K562 (cell line): Measurements from ENCODE around the gene CD69. TPM values are rescaled to one million over a fixed set of nuclear protein-coding genes. Genes with fewer than 3 reads are reported as not detected.

Experiments
- ATAC-seq: fragments of 200-7000 bp; cut with Tn5 transposase; 3 replicates; pipeline ENCODE4 v1.9.1; 2020; ENCODE audit warnings: moderate library complexity
- BruUV-seq: library from RNA; stranded (reverse); fragments of 400-500 nt; replicated peaks from 2 replicates; lab custom pipeline; 2021; lab: Mats Ljungman, UMichigan
- CTCF ChIA-PET: fragments of 300-600 bp; formaldehyde crosslinking; extraction: SDS; loops from one replicate; lab custom pipeline; 2021; ENCODE audit warnings: low intra/inter-chr PET ratio; lab: Yijun Ruan, JAX
- POLR2A ChIA-PET: fragments of 300-600, 350-650 bp; sonication (Branson Sonifier 250); formaldehyde crosslinking; extraction: SDS; loops from one replicate; lab custom pipeline; 2021; ENCODE audit warnings: antibody characterized with exemption, inconsistent platforms; lab: Yijun Ruan, JAX
- DNase-seq, 4 experiments: peaks; one replicate each; pipeline versions ENCODE4 v3.0.0 to v3.0.0-alpha.2; 2011 to 2018; ENCODE audit warnings: low spot score in 3 of 4, mixed read lengths in 3 of 4; ENCODE audit errors: extremely low read depth in 1 of 4
- FAIRE-seq: peaks from 2 replicates; lab custom pipeline; 2011; peaks lifted over from hg19 to GRCh38; lab: Jason Lieb, UNC
- H2AFZ ChIP-seq: 2 replicates; pipeline ENCODE4 v1.6.0; 2011; ENCODE audit warnings: low read depth, low read length, control low read depth, inconsistent platforms
- H3K27ac ChIP-seq: fragments of 200-600 bp; 3 replicates; pipeline ENCODE4 v1.8.0; 2011; ENCODE audit warnings: low read depth, mild to moderate bottlenecking, control low read depth, inconsistent platforms, low read length, moderate library complexity, mixed read lengths; ENCODE audit errors: extremely low read depth
- H3K27me3 ChIP-seq, 2 experiments: fragments of 300-600 bp in 1 of 2; 2 replicates in 1 of 2; 3 replicates in 1 of 2; pipeline versions ENCODE4 v1.6.0 to v1.8.0; 2011; ENCODE audit warnings: inconsistent platforms in 2 of 2, low read length in 2 of 2, mild to moderate bottlenecking in 1 of 2, mixed read lengths in 1 of 2, moderate library complexity in 1 of 2; ENCODE audit not compliant: control insufficient read depth in 2 of 2, insufficient read depth in 2 of 2
- H3K36me3 ChIP-seq: fragments of 300-600 bp; 3 replicates; pipeline ENCODE4 v1.8.0; 2011; ENCODE audit warnings: mild to moderate bottlenecking, low read length, inconsistent platforms; ENCODE audit not compliant: control insufficient read depth, insufficient read depth
- H3K4me1 ChIP-seq, 2 experiments: fragments of 200-600 bp in 1 of 2; replicated peaks in 1 of 2; 2 replicates in 1 of 2; 3 replicates in 1 of 2; pipeline versions ENCODE4 v1.5.1 to v1.8.0; 2011; ENCODE audit warnings: inconsistent platforms in 2 of 2, low read length in 2 of 2, mild to moderate bottlenecking in 1 of 2, mixed read lengths in 1 of 2, moderate library complexity in 1 of 2; ENCODE audit not compliant: control insufficient read depth in 2 of 2, insufficient read depth in 2 of 2
- H3K4me2 ChIP-seq: 2 replicates; pipeline ENCODE4 v1.6.1; 2011; ENCODE audit warnings: low read length, control low read depth, inconsistent platforms, mixed read lengths; ENCODE audit not compliant: insufficient read depth
- H3K4me3 ChIP-seq: fragments of 200-600 bp; sonication (generic), shearing (Covaris generic); 2 replicates; pipeline ENCODE4 v1.5.1; 2016; ENCODE audit warnings: control low read depth, inconsistent platforms
- H3K79me2 ChIP-seq: fragments of 200-600 bp; 3 replicates; pipeline ENCODE4 v1.8.0; 2011; ENCODE audit warnings: low read length, inconsistent platforms; ENCODE audit not compliant: control insufficient read depth, insufficient read depth
- H3K9ac ChIP-seq, 2 experiments: 2 replicates each; pipeline versions ENCODE4 v1.6.0 to v1.6.1; 2011; ENCODE audit warnings: low read depth in 2 of 2, low read length in 2 of 2, control low read depth in 1 of 2, inconsistent platforms in 1 of 2, mild to moderate bottlenecking in 1 of 2, mixed read lengths in 1 of 2; ENCODE audit not compliant: insufficient read depth in 1 of 2
- H3K9me1 ChIP-seq: one replicate; pipeline ENCODE4 v1.6.0; 2011; ENCODE audit warnings: inconsistent platforms, mild to moderate bottlenecking, low read length, moderate library complexity; ENCODE audit not compliant: control insufficient read depth, insufficient read depth
- H3K9me3 ChIP-seq: replicated peaks from 2 replicates; pipeline ENCODE4 v1.5.1; 2011; ENCODE audit warnings: low read depth, low read length, inconsistent platforms; ENCODE audit not compliant: control insufficient read depth, insufficient read depth
- H4K20me1 ChIP-seq: replicated peaks from 2 replicates; pipeline ENCODE4 v1.6.1; 2011; ENCODE audit warnings: low read length, inconsistent platforms, mixed read lengths; ENCODE audit not compliant: control insufficient read depth, insufficient read depth
- GTF2E2 ChIP-seq: fragments of 200-800 bp; sonication (Bioruptor generic); IDR thresholded peaks from 2 replicates; pipeline ENCODE4 v1.6.1; 2016; ENCODE audit warnings: missing genetic modification characterization, missing compliant biosample characterization
- MLX ChIP-seq, 2 experiments: fragments of 450-650 bp in 1 of 2; sonication (generic) in 1 of 2; formaldehyde crosslinking; conservative IDR thresholded peaks; 2 replicates each; pipeline versions ENCODE4 v1.4.0 to v1.8.1; 2020 to 2022; ENCODE audit warnings: mild to moderate bottlenecking in 1 of 2, missing genetic modification reagents in 1 of 2
- ZNF175 ChIP-seq: fragments of 200-800 bp; sonication (Bioruptor generic); IDR thresholded peaks from 2 replicates; pipeline ENCODE4 v1.6.1; 2016; ENCODE audit warnings: low read depth, mild to moderate bottlenecking, missing genetic modification characterization, missing compliant biosample characterization
- ZNF224 ChIP-seq: sonication (generic); formaldehyde crosslinking; IDR thresholded peaks from 2 replicates; pipeline ENCODE4 v1.8.0; 2022; ENCODE audit warnings: mild to moderate bottlenecking, missing genetic modification reagents
- WGBS: fragments of 100-300 bp; shearing (Covaris generic); methylation state at CpG from one replicate; pipeline ENCODE4 v1.1.6; 2016; ENCODE audit warnings: low coverage, mixed read lengths; ENCODE audit not compliant: insufficient coverage; ENCODE audit errors: missing lambda C conversion rate; 5-methylcytosine and 5-hydroxymethylcytosine counted together
- in situ Hi-C: fragments of 300-500 bp; cut with MboI; formaldehyde crosslinking; loops from 4 replicates; pipeline ENCODE4 v1.15.0; 2018; ENCODE audit warnings: inconsistent platforms, mixed read lengths
- intact Hi-C: fragments of 100-400 bp; cut with micrococcal nuclease; formaldehyde crosslinking; loops from 2 replicates; pipeline ENCODE4 v1.14.2; 2022
- polyA plus RNA-seq, 8 experiments: library from polyadenylated mRNA; depleted of rRNA in 4 of 8; stranded (reverse) in 5 of 8; unstranded in 3 of 8; fragments of >200 nt; fragmentation: Nextera tagmentation in 2 of 8; fragmentation: Illumina TruSeq in 1 of 8; extraction: Ambion mirVana in 2 of 8; extraction: Trizol in 1 of 8; gene quantifications; 2 replicates each; pipeline versions ENCODE4 v1.2.1 to v1.2.3, GENCODE V29; 2011 to 2014; ENCODE audit warnings: inconsistent platforms in 1 of 8, missing spikeins in 1 of 8
- total RNA-seq, 7 experiments: library from RNA; depleted of rRNA in 6 of 7; stranded (reverse); fragments of >200 nt in 6 of 7; fragmentation: Illumina TruSeq in 2 of 7; extraction: Trizol in 2 of 7; gene quantifications; 2 replicates each; pipeline versions ENCODE4 v1.2.1 to v1.2.3, GENCODE V29; 2011 to 2021; ENCODE audit warnings: low replicate concordance in 1 of 7

The CD69 gene
- total and polyA plus RNA-seq, 9 of the 15 experiments (the other 6 are each of a cell fraction or from before 2014, with no cell fraction given) = 11.7 to 243 (median 54.4) TPM

GRCh38 chr12:9797722-9798619 is 37.3 kb upstream of the CD69 start (continued):
- TF ChIP-seq MLX (CRISPR knock-in tag; conservative IDR thresholded peaks at IDR 0.05) = no peak

GRCh38 chr12:9796971-9797370 is 36.3 kb upstream of the CD69 start:
- peaks cover 3% of the 10 kb centered on the region; the same call in 1 of the 3 replicates for H3K79me2 ChIP-seq
- DNase-seq (peak in 1 of 4 experiments; percentile 17), ATAC-seq (no peak), FAIRE-seq (no peak)
- intact Hi-C loops = loop anchor here (5.0 kb wide), 1 partner anchor 165 kb away; no protein-coding TSS in a partner anchor
- no peaks in the 10 kb centered on the region for H4K20me1 ChIP-seq
- ChIA-PET POLR2A (interaction anchor here (0.5 to 0.9 kb wide), 2 partner anchors 39 to 41 kb away, joined by 3 read pairs; no protein-coding TSS in a partner anchor), CTCF (interaction anchor here (0.6 to 5.8 kb wide), 2 partner anchors 28 to 47 kb away, joined by 3 to 71 read pairs; no protein-coding TSS in a partner anchor)
- peak overlapping the region in 1 of 2 experiments; percentile 49; a peak in 2 of 4 replicates for H3K9ac ChIP-seq
- WGBS = 11% methylated on average over 7 of the region's 7 CpGs
- H3K4me3 ChIP-seq = no peak overlapping the region
- H3K36me3 ChIP-seq = no peaks in the 10 kb centered on the region
- H3K27me3 ChIP-seq = no peaks in the 10 kb centered on the region
- TF ChIP-seq ZNF175 (CRISPR knock-in tag) (0 out of 2 replicates have a peak, but pooled peaks have one; percentile 22), GTF2E2 (0 out of 2 replicates have a peak, but pooled peaks have one; percentile 10), ZNF224 (CRISPR knock-in tag) (no peak)
- no peaks in the 10 kb centered on the region for H3K9me1 ChIP-seq
- H3K27ac ChIP-seq = peak overlapping the region; percentile 64; the same call in 2 of the 3 replicates
- H3K4me1 ChIP-seq = peaks cover 0 to 17% of the 10 kb centered on the region in 2 experiments; a peak in 2 of 5 replicates
- H2AFZ ChIP-seq = peak overlapping the region; percentile 91
- H3K9me3 ChIP-seq = no peaks in the 10 kb centered on the region
- BruUV-seq = no TSS peak
- H3K4me2 ChIP-seq = peak overlapping the region; percentile 40; the same call in 1 of the 2 replicates
- in situ Hi-C loops = loop anchor here (5.0 kb wide), 1 partner anchor 45 kb away; no protein-coding TSS in a partner anchor
